GM18519 (cell line): Measurements from ENCODE around the gene TMEFF2.

Experiments used
- ATAC-seq: cut with Tn5 transposase; IDR thresholded peaks from one replicate; pipeline ENCODE4 v1.9.1; 2021; ENCODE audit warnings: mild to moderate bottlenecking, moderate library complexity; ENCODE audit not compliant: unreplicated experiment, low FRiP score

TMEFF2 gene

GRCh38 chr2:192072261-192072660 lies 122.5 kb downstream of the TMEFF2 start:
- no peak for ATAC-seq

- ATAC-seq = no peak
Measured at GRCh38 chr2:192070099-192070498, 124.6 kb downstream of the TMEFF2 start.

DNA sequence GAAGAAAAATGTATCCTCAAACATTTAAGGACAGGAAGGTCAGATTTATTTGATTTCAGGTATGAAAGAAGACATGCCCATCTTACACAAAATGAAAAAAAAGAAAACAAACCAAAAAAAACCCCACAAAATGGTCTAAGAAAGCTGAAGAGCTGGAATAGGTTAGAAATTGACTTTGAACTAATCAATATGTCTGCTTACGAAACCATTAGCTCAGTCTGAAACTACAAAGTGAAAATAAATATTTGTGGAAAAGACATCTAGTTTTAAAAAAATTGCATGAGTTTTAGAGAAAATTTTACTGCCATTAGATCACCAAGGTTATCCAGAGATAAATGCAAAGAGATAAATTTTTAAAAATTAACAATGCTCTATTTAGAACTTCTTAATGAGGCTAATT lies 125.3 kb downstream of the TMEFF2 start:
- ATAC-seq = no peak

- no peak for ATAC-seq
Measured at GRCh38 chr2:192068966-192069365, 125.8 kb downstream of the TMEFF2 start.

DNA sequence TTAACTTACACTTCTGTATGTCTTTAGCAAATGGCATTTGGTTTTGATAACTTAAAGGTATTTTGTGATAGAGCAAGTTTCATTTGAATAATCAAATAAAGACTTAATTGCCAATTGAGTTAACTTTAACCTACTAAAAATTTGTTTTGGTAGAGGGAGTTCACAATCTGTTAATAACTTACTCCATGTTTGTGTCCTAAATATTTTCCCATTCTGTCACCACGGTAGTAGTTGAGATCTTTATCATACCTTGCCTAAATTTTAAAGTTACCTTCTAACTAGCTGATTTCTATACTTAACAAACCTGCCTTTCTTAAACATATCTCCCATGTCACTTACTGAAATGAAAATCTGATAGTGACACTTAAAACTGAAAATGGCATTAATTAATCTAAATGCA lies 127.1 kb downstream of the TMEFF2 start:
- no peak for ATAC-seq

DNA sequence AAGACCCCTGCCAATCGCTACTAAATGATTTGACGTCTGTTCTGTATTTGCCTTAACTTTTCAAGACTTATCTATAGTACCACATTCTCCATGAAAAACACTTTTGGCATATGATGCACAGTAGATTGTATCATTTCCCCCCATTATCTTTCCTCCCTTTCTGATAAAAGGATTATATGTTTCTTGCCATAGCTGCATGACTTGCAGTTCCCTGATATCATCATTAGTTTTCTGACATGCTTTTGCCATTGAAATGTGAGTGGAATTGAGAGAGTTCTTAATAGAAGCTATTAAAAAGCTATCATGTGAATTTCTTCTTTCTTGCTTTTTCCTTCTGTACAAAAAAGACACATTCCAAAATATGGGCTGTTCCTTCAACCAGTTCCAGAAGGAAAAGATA lies 130.3 kb downstream of the TMEFF2 start:
- no peak for ATAC-seq

GRCh38 chr2:192060161-192060560 lies 134.6 kb downstream of the TMEFF2 start:
- no peak for ATAC-seq

DNA sequence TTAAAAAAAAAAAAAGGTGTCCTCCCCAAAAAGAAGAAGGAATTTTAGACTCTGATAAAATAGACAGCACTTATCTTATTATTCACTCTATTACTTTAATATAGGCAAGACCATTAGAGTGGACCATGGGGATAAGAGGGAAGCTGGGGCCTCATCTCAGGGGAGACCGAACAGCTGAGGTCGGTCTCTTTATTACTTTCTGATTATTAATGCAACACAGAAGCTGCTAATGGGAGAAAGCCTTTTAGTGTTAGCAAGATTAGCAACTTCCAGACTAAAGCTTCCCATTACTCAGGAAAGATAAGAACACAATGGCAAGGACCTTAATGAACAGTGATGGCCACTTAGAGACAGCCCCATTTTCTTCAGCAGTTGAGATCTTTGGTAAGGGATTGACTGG lies 135.5 kb downstream of the TMEFF2 start:
- ATAC-seq = no peak

- ATAC-seq = no peak
Measured at GRCh38 chr2:192053921-192054320, 140.8 kb downstream of the TMEFF2 start.

- ATAC-seq = no peak
Measured at GRCh38 chr2:192051533-192051932, 143.2 kb downstream of the TMEFF2 start.

GRCh38 chr2:192049362-192049761 lies 145.4 kb downstream of the TMEFF2 start:
- no peak for ATAC-seq

DNA sequence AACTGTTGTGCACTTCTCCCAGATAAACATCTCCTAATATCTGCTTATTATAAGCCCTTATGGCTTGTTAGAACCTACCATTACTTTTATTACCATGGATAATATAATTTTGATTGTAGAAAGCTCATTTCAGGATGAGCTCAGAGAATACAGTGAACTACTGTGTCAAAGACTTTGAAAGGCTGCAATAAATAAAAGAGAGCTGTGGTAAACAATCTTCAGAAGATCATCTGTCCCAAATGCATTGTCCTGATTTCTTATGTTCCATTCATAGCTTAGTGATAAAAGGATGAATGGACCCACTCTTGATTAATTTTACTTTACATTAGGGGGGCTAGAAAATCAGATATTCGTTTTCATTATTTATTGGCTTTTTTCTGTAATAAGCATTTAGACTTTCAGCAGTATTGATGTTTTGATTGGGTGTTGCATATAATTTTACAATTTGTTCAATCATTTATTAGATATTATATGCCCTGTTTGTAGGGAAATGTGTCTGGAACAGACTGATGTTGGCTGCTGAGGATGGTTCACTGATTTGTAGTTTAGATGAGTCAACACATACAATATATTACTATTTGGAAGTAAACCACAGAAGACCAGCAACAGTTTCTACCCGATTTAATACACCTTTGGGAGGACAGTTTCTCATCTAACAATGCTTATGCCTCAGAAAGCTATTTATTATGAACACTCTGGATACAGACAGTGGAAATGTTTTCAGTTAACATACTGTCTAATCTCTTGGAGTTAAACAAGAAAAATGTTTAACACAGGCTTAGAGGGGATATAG lies 147.2 kb downstream of the TMEFF2 start:
- ATAC-seq = no peak

- no peak for ATAC-seq
Measured at GRCh38 chr2:192044496-192044895, 150.2 kb downstream of the TMEFF2 start.

DNA sequence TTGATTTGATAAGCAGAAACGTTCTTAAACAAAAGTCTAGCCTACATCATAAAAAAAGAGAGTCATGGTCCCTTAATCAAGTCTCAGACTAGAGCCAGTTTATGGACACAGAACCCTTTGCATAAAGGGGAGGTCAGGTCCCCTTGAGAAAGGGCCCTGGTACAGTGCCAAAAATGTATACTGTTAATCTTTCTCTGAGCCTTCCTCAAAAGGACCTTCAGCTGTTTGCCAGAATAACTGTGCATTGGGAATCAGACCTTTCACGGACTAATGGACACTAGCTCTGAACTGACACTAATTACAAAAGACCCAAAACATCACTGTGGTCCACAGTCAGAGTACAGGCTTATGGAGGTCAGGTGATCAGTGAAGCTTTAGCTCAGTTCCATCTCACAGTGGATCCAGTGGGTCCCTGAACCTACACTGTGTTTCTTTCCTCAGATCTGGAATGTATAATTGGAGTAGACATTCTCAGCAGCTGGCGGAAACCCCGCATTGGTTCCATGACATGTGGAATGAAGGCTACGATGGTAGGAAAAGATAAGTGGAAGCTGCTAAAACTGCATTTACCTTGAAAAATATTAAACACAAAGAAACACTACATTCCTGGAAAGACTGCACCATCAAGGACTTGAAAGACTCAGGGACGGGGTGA lies 151.4 kb downstream of the TMEFF2 start:
- ATAC-seq = no peak

- ATAC-seq = no peak
Measured at GRCh38 chr2:192042126-192042525, 152.6 kb downstream of the TMEFF2 start.

DNA sequence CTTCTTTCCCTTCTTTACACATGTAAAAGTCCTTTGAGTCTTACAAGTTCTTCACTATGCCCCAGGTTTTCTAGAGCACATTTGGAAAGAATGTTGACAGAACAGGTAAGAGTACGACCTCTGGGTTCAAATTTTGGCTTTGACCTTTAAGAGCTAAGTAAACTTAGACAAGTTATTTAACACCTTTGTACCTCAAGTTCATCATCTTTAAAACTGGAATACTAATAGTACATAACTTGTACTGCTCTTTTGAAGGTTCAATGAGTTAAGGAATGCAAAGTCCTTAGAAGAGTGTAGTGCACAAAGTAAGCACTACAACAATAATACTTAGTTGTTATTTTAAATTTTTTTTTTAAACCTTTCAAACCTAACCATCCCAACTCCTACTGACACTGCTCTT lies 156.6 kb downstream of the TMEFF2 start:
- ATAC-seq = no peak

DNA sequence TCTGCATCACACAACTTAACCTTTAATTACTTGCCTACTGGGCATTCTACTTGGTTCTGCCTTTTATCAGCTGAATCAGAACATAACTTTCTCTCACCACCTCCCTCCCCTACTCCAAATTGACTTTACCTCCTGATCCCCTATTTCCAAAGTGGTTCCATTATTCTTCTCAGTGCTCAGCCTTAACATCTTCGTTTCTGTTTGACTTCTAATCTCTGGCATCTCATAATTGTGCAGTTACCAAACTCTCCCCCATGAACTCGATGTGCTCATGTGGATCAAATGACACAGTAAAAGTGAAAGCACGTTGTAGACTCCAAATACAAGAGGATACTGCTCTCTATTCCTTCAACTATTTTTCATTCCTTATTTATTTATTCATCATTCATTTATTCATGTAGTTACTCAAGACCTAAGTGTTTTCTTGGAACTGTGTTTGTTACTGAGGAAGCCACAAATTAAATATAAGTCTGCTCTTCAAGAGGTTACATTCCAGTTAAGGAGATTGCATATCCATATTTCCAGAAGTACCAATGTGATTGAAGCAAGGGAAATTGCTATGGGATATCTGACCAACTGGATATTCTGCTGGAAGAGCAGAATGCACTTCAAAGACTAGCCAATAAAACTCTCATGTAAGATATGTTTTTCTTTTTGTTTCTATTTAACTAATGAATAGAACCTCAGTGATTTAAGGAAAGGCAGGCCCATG lies 158.8 kb downstream of the TMEFF2 start:
- ATAC-seq = no peak

DNA sequence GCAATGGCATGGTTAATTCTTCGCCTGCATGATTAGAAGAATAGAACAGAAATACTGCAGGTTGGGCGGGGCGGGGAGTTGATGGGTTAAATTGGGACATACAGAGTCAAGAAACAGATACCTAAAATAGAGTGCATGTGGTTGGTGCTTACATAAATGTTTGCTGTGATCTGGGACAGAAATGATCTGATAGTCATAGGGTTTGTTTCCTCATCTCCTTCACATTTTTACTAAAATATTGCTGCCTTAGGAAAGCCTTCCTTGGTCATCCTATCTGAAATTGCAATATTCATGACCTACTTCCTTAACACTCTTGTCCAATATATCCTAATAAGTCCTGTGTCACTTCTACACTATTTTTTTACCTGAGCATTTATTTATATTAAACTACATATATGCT lies 163.9 kb downstream of the TMEFF2 start:
- no peak for ATAC-seq

- ATAC-seq = peak; percentile 40
Measured at GRCh38 chr2:192030289-192030688, 164.4 kb downstream of the TMEFF2 start.

DNA sequence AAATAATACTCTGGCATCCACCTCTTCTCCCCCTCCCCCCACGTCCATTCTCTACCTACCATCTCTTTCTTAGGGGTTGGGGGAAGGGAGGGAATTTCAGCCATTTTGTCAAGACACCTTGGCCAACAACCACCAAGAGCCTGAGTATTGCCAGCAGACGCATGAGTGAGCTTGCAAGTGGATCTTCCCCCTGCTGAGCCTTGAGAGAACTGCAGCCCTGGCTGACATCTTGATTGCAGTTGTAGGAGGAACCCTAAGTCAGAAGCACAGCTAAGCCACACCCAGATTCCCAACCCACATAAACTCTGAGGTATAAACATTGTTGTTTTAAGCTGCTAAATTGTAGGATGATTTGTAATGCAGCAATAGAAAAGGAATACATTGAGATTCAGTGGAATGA lies 165.6 kb downstream of the TMEFF2 start:
- peak; percentile 51 for ATAC-seq

DNA sequence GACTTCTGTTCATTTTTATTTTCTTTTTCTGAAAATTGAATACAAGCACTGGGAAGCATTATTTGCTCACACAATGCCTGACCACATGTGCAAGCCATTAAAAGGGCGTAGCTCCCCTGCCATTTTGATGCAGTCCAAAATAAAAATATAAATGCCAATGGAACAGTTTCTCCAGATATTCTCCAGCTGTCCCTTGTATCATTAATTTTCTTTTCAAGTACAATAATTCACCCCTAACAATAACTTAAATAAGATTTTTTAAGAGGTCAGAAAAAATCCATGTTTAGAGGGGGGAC lies 168.0 kb downstream of the TMEFF2 start:
- ATAC-seq = no peak
